HepG2 (cell line): ENCODE measurements around the gene TGM1. TPM values are rescaled to one million over a fixed set of nuclear protein-coding genes. Genes with fewer than 3 reads are reported as not detected.

Source experiments
- HES4 ChIP-seq: sonication (generic); formaldehyde crosslinking; IDR thresholded peaks from 2 replicates; pipeline ENCODE4 v1.9.0; 2021; ENCODE audit warnings: mild to moderate bottlenecking, missing genetic modification reagents, borderline replicate concordance
- LBX2 ChIP-seq: sonication (generic); formaldehyde crosslinking; IDR thresholded peaks from 2 replicates; pipeline ENCODE4 v1.5.0; 2020; ENCODE audit warnings: missing genetic modification reagents, mild to moderate bottlenecking, borderline replicate concordance
- NFAT5 ChIP-seq: sonication (generic); formaldehyde crosslinking; IDR thresholded peaks from 2 replicates; pipeline ENCODE4 v1.4.0; 2020; ENCODE audit warnings: missing genetic modification reagents
- SPEN ChIP-seq: sonication (generic); formaldehyde crosslinking; IDR thresholded peaks from 2 replicates; pipeline ENCODE4 v1.5.1; 2020; ENCODE audit warnings: low read depth, mild to moderate bottlenecking, missing genetic modification reagents
- ZBED4 ChIP-seq: sonication (generic); formaldehyde crosslinking; IDR thresholded peaks from 2 replicates; pipeline ENCODE4 v1.4.0; 2020; ENCODE audit warnings: missing genetic modification reagents, borderline replicate concordance
- ZNF549 ChIP-seq: sonication (generic); formaldehyde crosslinking; IDR thresholded peaks from 2 replicates; pipeline ENCODE4 v1.5.0; 2020; ENCODE audit warnings: missing genetic modification reagents
- polyA plus RNA-seq, 8 experiments: library from polyadenylated mRNA; depleted of rRNA in 3 of 8; stranded (reverse) in 7 of 8; unstranded in 1 of 8; fragments of >200 nt; fragmentation: Illumina TruSeq in 4 of 8; extraction: Trizol in 4 of 8; gene quantifications; 2 replicates each; pipeline versions ENCODE4 v1.2.1 to v1.2.3, GENCODE V29; 2011 to 2016; ENCODE audit warnings: low read depth in 4 of 8, missing spikeins in 1 of 8, mixed read lengths in 1 of 8; ENCODE audit not compliant: insufficient read depth in 1 of 8
- total RNA-seq, 5 experiments: library from RNA; depleted of rRNA; stranded (reverse); fragments of >200 nt; fragmentation: Illumina TruSeq; extraction: Trizol; gene quantifications; 2 replicates each; pipeline ENCODE4 v1.2.3, GENCODE V29; 2016; ENCODE audit warnings: low read depth in 1 of 5
- TF ChIP-seq, protein P1 (sequence below): sonication (generic); formaldehyde crosslinking; IDR thresholded peaks from 2 replicates; pipeline ENCODE4 v1.5.1; 2020; ENCODE audit warnings: mild to moderate bottlenecking, missing genetic modification reagents, moderate library complexity
- TF ChIP-seq, protein P2 (sequence below): sonication (generic); formaldehyde crosslinking; IDR thresholded peaks from 2 replicates; pipeline ENCODE4 v1.4.0; 2020; ENCODE audit warnings: missing genetic modification reagents

TGM1 gene
- total and polyA plus RNA-seq, 2 of the 13 experiments (the other 11 are each of a cell fraction or from before 2014, with no cell fraction given), result 3.2 to 10.6 TPM

DNA sequence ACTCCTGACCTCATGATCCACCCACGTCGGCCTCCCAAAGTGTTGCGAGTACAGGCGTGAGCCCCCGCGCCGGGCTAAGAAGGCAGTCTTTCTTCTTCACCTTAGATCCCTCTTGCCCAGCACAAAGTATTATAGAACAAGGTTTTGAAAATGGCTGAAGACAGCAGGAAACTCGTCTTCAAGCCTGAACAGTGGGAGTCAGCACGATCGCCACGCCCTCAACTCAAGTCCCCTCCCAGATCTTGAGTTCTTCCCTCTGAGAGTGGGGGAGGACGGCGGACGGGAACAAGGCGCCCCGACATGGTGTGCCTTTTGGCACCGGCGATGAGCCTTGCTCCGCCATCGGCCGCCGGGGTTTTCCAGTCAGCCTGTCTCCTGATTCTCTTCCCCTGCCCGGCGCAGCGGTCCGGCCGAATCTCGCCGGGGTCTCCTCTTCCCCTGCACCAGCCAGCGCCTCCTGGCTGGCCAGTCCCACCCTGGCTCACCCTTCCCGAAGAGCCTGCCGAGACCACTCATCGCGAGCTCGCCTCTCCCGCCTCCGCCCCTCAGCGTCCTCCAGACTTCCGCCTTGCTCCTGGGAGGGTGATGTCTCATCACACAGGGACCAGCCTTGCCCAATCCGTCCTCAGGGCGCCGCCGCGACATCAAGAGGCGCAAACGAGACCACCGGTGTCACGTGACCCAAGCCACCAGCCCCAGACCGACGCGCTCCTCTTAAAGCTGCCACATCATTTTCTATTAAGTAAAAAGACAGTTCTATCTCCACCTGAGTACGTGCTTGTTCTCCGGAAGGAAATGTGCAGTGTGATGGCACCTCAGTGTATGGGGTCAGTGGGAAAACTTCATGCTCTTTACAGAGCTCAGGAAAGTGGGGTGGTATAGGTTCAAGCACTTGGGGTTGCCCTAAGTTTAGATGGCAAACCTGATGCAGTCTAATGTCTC, 49.8 kb downstream of the TGM1 start, which contains the start of gene CHMP4A (continued):
- TF ChIP-seq NFAT5 (peak; percentile 95), HES4 (no peak; the same call in 1 of the 2 replicates), SPEN (peak; percentile 99), ZBED4 (CRISPR knock-in tag) (peak; percentile 43), LBX2 (peak; percentile 93), ZNF549 (CRISPR knock-in tag) (0 out of 2 replicates have a peak, but pooled peaks have one; percentile 83)
- TF ChIP-seq, protein P1, sequence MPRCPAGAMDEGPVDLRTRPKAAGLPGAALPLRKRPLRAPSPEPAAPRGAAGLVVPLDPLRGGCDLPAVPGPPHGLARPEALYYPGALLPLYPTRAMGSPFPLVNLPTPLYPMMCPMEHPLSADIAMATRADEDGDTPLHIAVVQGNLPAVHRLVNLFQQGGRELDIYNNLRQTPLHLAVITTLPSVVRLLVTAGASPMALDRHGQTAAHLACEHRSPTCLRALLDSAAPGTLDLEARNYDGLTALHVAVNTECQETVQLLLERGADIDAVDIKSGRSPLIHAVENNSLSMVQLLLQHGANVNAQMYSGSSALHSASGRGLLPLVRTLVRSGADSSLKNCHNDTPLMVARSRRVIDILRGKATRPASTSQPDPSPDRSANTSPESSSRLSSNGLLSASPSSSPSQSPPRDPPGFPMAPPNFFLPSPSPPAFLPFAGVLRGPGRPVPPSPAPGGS, result peak; percentile 98
- TF ChIP-seq, protein P2, sequence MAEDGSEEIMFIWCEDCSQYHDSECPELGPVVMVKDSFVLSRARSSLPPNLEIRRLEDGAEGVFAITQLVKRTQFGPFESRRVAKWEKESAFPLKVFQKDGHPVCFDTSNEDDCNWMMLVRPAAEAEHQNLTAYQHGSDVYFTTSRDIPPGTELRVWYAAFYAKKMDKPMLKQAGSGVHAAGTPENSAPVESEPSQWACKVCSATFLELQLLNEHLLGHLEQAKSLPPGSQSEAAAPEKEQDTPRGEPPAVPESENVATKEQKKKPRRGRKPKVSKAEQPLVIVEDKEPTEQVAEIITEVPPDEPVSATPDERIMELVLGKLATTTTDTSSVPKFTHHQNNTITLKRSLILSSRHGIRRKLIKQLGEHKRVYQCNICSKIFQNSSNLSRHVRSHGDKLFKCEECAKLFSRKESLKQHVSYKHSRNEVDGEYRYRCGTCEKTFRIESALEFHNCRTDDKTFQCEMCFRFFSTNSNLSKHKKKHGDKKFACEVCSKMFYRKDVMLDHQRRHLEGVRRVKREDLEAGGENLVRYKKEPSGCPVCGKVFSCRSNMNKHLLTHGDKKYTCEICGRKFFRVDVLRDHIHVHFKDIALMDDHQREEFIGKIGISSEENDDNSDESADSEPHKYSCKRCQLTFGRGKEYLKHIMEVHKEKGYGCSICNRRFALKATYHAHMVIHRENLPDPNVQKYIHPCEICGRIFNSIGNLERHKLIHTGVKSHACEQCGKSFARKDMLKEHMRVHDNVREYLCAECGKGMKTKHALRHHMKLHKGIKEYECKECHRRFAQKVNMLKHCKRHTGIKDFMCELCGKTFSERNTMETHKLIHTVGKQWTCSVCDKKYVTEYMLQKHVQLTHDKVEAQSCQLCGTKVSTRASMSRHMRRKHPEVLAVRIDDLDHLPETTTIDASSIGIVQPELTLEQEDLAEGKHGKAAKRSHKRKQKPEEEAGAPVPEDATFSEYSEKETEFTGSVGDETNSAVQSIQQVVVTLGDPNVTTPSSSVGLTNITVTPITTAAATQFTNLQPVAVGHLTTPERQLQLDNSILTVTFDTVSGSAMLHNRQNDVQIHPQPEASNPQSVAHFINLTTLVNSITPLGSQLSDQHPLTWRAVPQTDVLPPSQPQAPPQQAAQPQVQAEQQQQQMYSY (CRISPR knock-in tag), result 0 out of 2 replicates have a peak, but pooled peaks have one; percentile 73
